Keratinocyte (primary cell): ENCODE measurements around the gene GAD2. TPM values are rescaled to one million over a fixed set of nuclear protein-coding genes. Genes with fewer than 3 reads are reported as not detected.
A peak's percentile ranks its signal among the peaks of the same experiment; 100 is the strongest.

Experiments used
- DNase-seq: peaks from one replicate; pipeline ENCODE4 v3.0.0-alpha.2; 2011; ENCODE audit warnings: low read depth, missing footprints, low spot score
- FAIRE-seq: peaks from 2 replicates; lab custom pipeline; 2011; peaks lifted over from hg19 to GRCh38; lab: Jason Lieb, UNC
- H2AFZ ChIP-seq: 2 replicates; pipeline ENCODE4 v1.6.0; 2012; ENCODE audit warnings: low read length, control low read depth, inconsistent platforms; ENCODE audit not compliant: control insufficient read depth
- H3K27ac ChIP-seq: 2 replicates; pipeline ENCODE4 v1.5.1; 2011; ENCODE audit warnings: low read length; ENCODE audit not compliant: control insufficient read depth, insufficient read depth
- H3K27me3 ChIP-seq: 3 replicates; pipeline ENCODE4 v1.6.0; 2011; ENCODE audit warnings: low read length; ENCODE audit not compliant: control insufficient read depth, insufficient read depth; ENCODE audit errors: extremely low read depth
- H3K36me3 ChIP-seq, 2 experiments: 2 replicates in 1 of 2; 3 replicates in 1 of 2; pipeline ENCODE4 v1.5.1; 2011; ENCODE audit warnings: low read length in 2 of 2, mild to moderate bottlenecking in 1 of 2; ENCODE audit not compliant: control insufficient read depth in 2 of 2, insufficient read depth in 2 of 2; ENCODE audit errors: extremely low read depth in 1 of 2
- H3K4me1 ChIP-seq: 3 replicates; pipeline ENCODE4 v1.5.1; 2011; ENCODE audit warnings: low read length; ENCODE audit not compliant: control insufficient read depth, insufficient read depth; ENCODE audit errors: extremely low read depth
- H3K4me2 ChIP-seq: 3 replicates; pipeline ENCODE4 v1.6.0; 2011; ENCODE audit warnings: low read depth, low read length; ENCODE audit not compliant: control insufficient read depth, insufficient read depth; ENCODE audit errors: extremely low read depth
- H3K4me3 ChIP-seq, 3 experiments: fragments of 200-600 bp in 1 of 3; sonication (generic) in 1 of 3; 2 replicates in 2 of 3; 3 replicates in 1 of 3; pipeline ENCODE4 v1.5.1; 2011 to 2016; ENCODE audit warnings: low read length in 3 of 3, mild to moderate bottlenecking in 3 of 3, control low read depth in 2 of 3, inconsistent platforms in 1 of 3, low read depth in 1 of 3, mixed read lengths in 1 of 3, mixed run types in 1 of 3, moderate library complexity in 1 of 3; ENCODE audit not compliant: control insufficient read depth in 2 of 3, insufficient read depth in 2 of 3; ENCODE audit errors: extremely low read depth in 1 of 3
- H3K79me2 ChIP-seq: 2 replicates; pipeline ENCODE4 v1.6.0; 2012; ENCODE audit warnings: low read length; ENCODE audit not compliant: control insufficient read depth, insufficient read depth
- H3K9ac ChIP-seq: 3 replicates; pipeline ENCODE4 v1.6.0; 2011; ENCODE audit warnings: low read length; ENCODE audit not compliant: control insufficient read depth, insufficient read depth; ENCODE audit errors: extremely low read depth
- H3K9me1 ChIP-seq: 3 replicates; pipeline ENCODE4 v1.6.0; 2011; ENCODE audit warnings: low read length; ENCODE audit not compliant: control insufficient read depth, insufficient read depth; ENCODE audit errors: extremely low read depth
- H3K9me3 ChIP-seq: 2 replicates; pipeline ENCODE4 v1.5.1; 2012; ENCODE audit warnings: low read depth, low read length; ENCODE audit not compliant: control insufficient read depth
- H4K20me1 ChIP-seq: 3 replicates; pipeline ENCODE4 v1.6.0; 2011; ENCODE audit warnings: low read length; ENCODE audit not compliant: control insufficient read depth, insufficient read depth; ENCODE audit errors: extremely low read depth
- CTCF ChIP-seq, 3 experiments: IDR thresholded peaks in 1 of 3; conservative IDR thresholded peaks in 1 of 3; optimal IDR thresholded peaks in 1 of 3; 2 replicates in 2 of 3; 3 replicates in 1 of 3; pipeline versions ENCODE3 to v1.5.1; 2011; ENCODE audit warnings: low read length in 3 of 3, mild to moderate bottlenecking in 3 of 3, moderate library complexity in 2 of 3, control low read depth in 1 of 3, inconsistent platforms in 1 of 3; ENCODE audit not compliant: insufficient read depth in 2 of 3; ENCODE audit errors: extremely low read depth in 1 of 3
- EZH2 ChIP-seq: IDR thresholded peaks from one replicate; pipeline ENCODE4 v1.6.1; 2012; ENCODE audit warnings: inconsistent platforms, mild to moderate bottlenecking, low read length, moderate library complexity
- dilution Hi-C: fragments of 300-500 bp; cut with MboI; formaldehyde crosslinking; loops from one replicate; pipeline ENCODE4 v1.7.0; 2020; ENCODE audit warnings: low sequenced_read_pairs; ENCODE audit not compliant: extremely low pct_ligation_motif_present
- polyA plus RNA-seq, 5 experiments: library from polyadenylated mRNA; depleted of rRNA in 3 of 5; stranded (reverse) in 3 of 5; stranded (forward) in 1 of 5; unstranded in 1 of 5; fragments of >200 nt; gene quantifications; 1 replicate in 1 of 5; 2 replicates in 3 of 5; 3 replicates in 1 of 5; pipeline versions ENCODE4 v1.2.1 to v1.2.3, GENCODE V29; 2011 to 2012; ENCODE audit warnings: missing spikeins in 2 of 5, low read depth in 1 of 5, low replicate concordance in 1 of 5

GAD2 gene
- polyA plus RNA-seq, 1 donor (not counting 4 experiments of a cell fraction or from before 2014, with no cell fraction given) = not detected

- Histone ChIP-seq H3K4me1 (no peaks in the 10 kb centered on the region), H3K36me3 (no peaks in the 10 kb centered on the region), H3K9ac (no peak overlapping the region), H3K27ac (no peak overlapping the region), H3K9me3 (no peaks in the 10 kb centered on the region), H4K20me1 (no peaks in the 10 kb centered on the region), H3K9me1 (no peaks in the 10 kb centered on the region), H2AFZ (no peak overlapping the region), H3K79me2 (no peaks in the 10 kb centered on the region), H3K27me3 (peaks cover 77% of the 10 kb centered on the region), H3K4me2 (no peak overlapping the region), H3K4me3 (no peak overlapping the region)
- DNase-seq = no peak
- dilution Hi-C loops = no loop called here
- no peak for FAIRE-seq
- TF ChIP-seq CTCF (optimal IDR thresholded peaks at IDR 0.05 in 1 of 3, IDR thresholded peaks at IDR 0.05 in 1 of 3, conservative IDR thresholded peaks at IDR 0.05 in 1 of 3; ENCODE audit: extremely low read depth in 1 of 3, insufficient read depth in 2 of 3, low read length in 3 of 3) (no peak), EZH2 (peak; percentile 37)
Measured at GRCh38 chr10:26214551-26215395, 1.8 kb upstream of the GAD2 start.

GRCh38 chr10:26215396-26215934 is 1.1 kb upstream of the GAD2 start:
- Histone ChIP-seq H3K9ac (no peak overlapping the region), H3K79me2 (no peaks in the 10 kb centered on the region), H3K27me3 (peaks cover 77% of the 10 kb centered on the region), H3K4me1 (no peaks in the 10 kb centered on the region), H2AFZ (no peak overlapping the region), H3K9me3 (no peaks in the 10 kb centered on the region), H4K20me1 (no peaks in the 10 kb centered on the region), H3K4me3 (no peak overlapping the region), H3K9me1 (no peaks in the 10 kb centered on the region), H3K4me2 (no peak overlapping the region), H3K27ac (no peak overlapping the region), H3K36me3 (no peaks in the 10 kb centered on the region)
- FAIRE-seq (no peak), DNase-seq (no peak)
- TF ChIP-seq EZH2 (no peak), CTCF (optimal IDR thresholded peaks at IDR 0.05 in 1 of 3, IDR thresholded peaks at IDR 0.05 in 1 of 3, conservative IDR thresholded peaks at IDR 0.05 in 1 of 3; ENCODE audit: extremely low read depth in 1 of 3, insufficient read depth in 2 of 3, low read length in 3 of 3) (no peak)
- dilution Hi-C loops = no loop called here
